Activated T-cell treated with anti-CD3 and anti-CD28 coated beads, Interleukin-2, amount 50 U/mL, for 48 hours (primary cell): ENCODE results near the gene DHDH.
A peak's percentile ranks its signal among the peaks of the same experiment; 100 is the strongest.
"Not testable (repeated sequence)": the region's sequence is repeated elsewhere in the genome, so short reads cannot be mapped to it uniquely, and the experiment has no call there.

Source experiments
- DNase-seq, 2 experiments: peaks; one replicate each; pipeline ENCODE4 v3.0.0-alpha.2; 2020

Gene DHDH

GRCh38 chr19:48918071-48918470 lies 15.4 kb upstream of the DHDH start:
- no peak for DNase-seq

GRCh38 chr19:48918801-48919247 lies 14.7 kb upstream of the DHDH start:
- no peak for DNase-seq

- DNase-seq = not testable (repeated sequence)
Measured at GRCh38 chr19:48919271-48919670, 14.2 kb upstream of the DHDH start.

- DNase-seq = no peak
Measured at GRCh38 chr19:48920949-48921348, 12.6 kb upstream of the DHDH start.

GRCh38 chr19:48921721-48922500 lies 11.6 kb upstream of the DHDH start:
- no peak for DNase-seq

- no peak for DNase-seq
Measured at GRCh38 chr19:48922548-48923490, 10.7 kb upstream of the DHDH start.

- DNase-seq = no peak
Measured at GRCh38 chr19:48925240-48925843, 8.2 kb upstream of the DHDH start.

GRCh38 chr19:48925890-48926289 lies 7.6 kb upstream of the DHDH start:
- DNase-seq = not testable (repeated sequence)

GRCh38 chr19:48926909-48927308 lies 6.6 kb upstream of the DHDH start:
- DNase-seq = peak; percentile 36 to 44

- not testable (repeated sequence) for DNase-seq
Measured at GRCh38 chr19:48927692-48928091, 5.8 kb upstream of the DHDH start.

- no peak for DNase-seq
Measured at GRCh38 chr19:48928164-48929025, 5.1 kb upstream of the DHDH start.

GRCh38 chr19:48934837-48935236 lies 1.3 kb downstream of the DHDH start:
- no peak for DNase-seq

GRCh38 chr19:48935864-48936263 lies 2.4 kb downstream of the DHDH start:
- DNase-seq = no peak

GRCh38 chr19:48938256-48938655 lies 4.8 kb downstream of the DHDH start:
- DNase-seq = no peak

GRCh38 chr19:48940902-48941301 lies 7.4 kb downstream of the DHDH start:
- no peak for DNase-seq

- no peak for DNase-seq
Measured at GRCh38 chr19:48943081-48943480, 9.6 kb downstream of the DHDH start.

- no peak for DNase-seq
Measured at GRCh38 chr19:48945415-48945814, 11.9 kb downstream of the DHDH start.

- DNase-seq = no peak
Measured at GRCh38 chr19:48945817-48946216, 12.3 kb downstream of the DHDH start.

GRCh38 chr19:48946463-48947257 lies 13.2 kb downstream of the DHDH start:
- no peak for DNase-seq

GRCh38 chr19:48947258-48947542 lies 13.7 kb downstream of the DHDH start:
- DNase-seq = no peak

GRCh38 chr19:48950159-48950558 lies 16.7 kb downstream of the DHDH start:
- no peak for DNase-seq
